Endothelial cell of umbilical vein (primary cell): Measurements from ENCODE around the gene KCTD2. TPM values are rescaled to one million over a fixed set of nuclear protein-coding genes. Genes with fewer than 3 reads are reported as not detected.

ENCODE experiments used
- BruUV-seq: library from RNA; stranded (reverse); fragments of 400-500 nt; replicated peaks from 2 replicates; lab custom pipeline; 2021; lab: Mats Ljungman, UMichigan
- CTCF ChIA-PET: fragments of 300-600, 350-600 bp; sonication (Branson Sonifier 250); formaldehyde crosslinking; loops from one replicate; lab custom pipeline; 2021; ENCODE audit warnings: antibody characterized with exemption, inconsistent platforms; lab: Charles Lee
- POLR2A ChIA-PET: fragments of 300-600, 350-600 bp; sonication (Branson Sonifier 250); formaldehyde crosslinking; loops from one replicate; lab custom pipeline; 2021; ENCODE audit warnings: antibody characterized with exemption, inconsistent platforms; lab: Charles Lee
- DNase-seq: peaks from one replicate; pipeline ENCODE4 v3.0.0-alpha.2; 2011; ENCODE audit warnings: low read depth, low spot score
- FAIRE-seq: peaks from 2 replicates; lab custom pipeline; 2011; peaks lifted over from hg19 to GRCh38; lab: Jason Lieb, UNC
- H2AFZ ChIP-seq: 2 replicates; pipeline ENCODE4 v1.6.0; 2012; ENCODE audit warnings: low read depth, low read length, control low read depth, inconsistent platforms
- H3K27ac ChIP-seq: 2 replicates; pipeline ENCODE4 v1.5.1; 2011; ENCODE audit warnings: low read depth, mild to moderate bottlenecking, control low read depth, low read length, moderate library complexity; ENCODE audit not compliant: insufficient read depth
- H3K27me3 ChIP-seq, 2 experiments: 2 replicates each; pipeline versions ENCODE4 v1.6.0 to v1.6.1; 2011; ENCODE audit warnings: low read length in 2 of 2, mixed read lengths in 1 of 2; ENCODE audit not compliant: control insufficient read depth in 2 of 2, insufficient read depth in 2 of 2
- H3K36me3 ChIP-seq, 2 experiments: 2 replicates in 1 of 2; 3 replicates in 1 of 2; pipeline ENCODE4 v1.5.1; 2011; ENCODE audit warnings: low read length in 2 of 2, mild to moderate bottlenecking in 1 of 2, moderate library complexity in 1 of 2; ENCODE audit not compliant: control insufficient read depth in 2 of 2, insufficient read depth in 2 of 2; ENCODE audit errors: extremely low read depth in 1 of 2
- H3K4me1 ChIP-seq: 3 replicates; pipeline ENCODE4 v1.5.1; 2011; ENCODE audit warnings: mild to moderate bottlenecking, low read length; ENCODE audit not compliant: control insufficient read depth, insufficient read depth; ENCODE audit errors: extremely low read depth
- H3K4me2 ChIP-seq: 2 replicates; pipeline ENCODE4 v1.6.1; 2011; ENCODE audit warnings: low read length, control low read depth, mixed read lengths; ENCODE audit not compliant: insufficient read depth
- H3K4me3 ChIP-seq, 3 experiments: fragments of 200-600 bp in 1 of 3; sonication (generic), shearing (Covaris generic) in 1 of 3; replicated peaks in 1 of 3; 2 replicates each; pipeline ENCODE4 v1.5.1; 2011 to 2016; ENCODE audit warnings: control low read depth in 3 of 3, low read length in 3 of 3, mild to moderate bottlenecking in 2 of 3, inconsistent platforms in 1 of 3, low read depth in 1 of 3, moderate library complexity in 1 of 3; ENCODE audit not compliant: insufficient read depth in 1 of 3
- H3K79me2 ChIP-seq: 2 replicates; pipeline ENCODE4 v1.6.0; 2012; ENCODE audit warnings: low read length, inconsistent platforms; ENCODE audit not compliant: control insufficient read depth, insufficient read depth
- H3K9ac ChIP-seq: replicated peaks from 2 replicates; pipeline ENCODE3; 2011; ENCODE audit warnings: low read length, control low read depth; ENCODE audit not compliant: insufficient read depth; ENCODE audit errors: extremely low read depth
- H3K9me1 ChIP-seq: replicated peaks from 3 replicates; pipeline ENCODE4 v1.6.0; 2011; ENCODE audit warnings: mild to moderate bottlenecking, low read length; ENCODE audit not compliant: control insufficient read depth, insufficient read depth; ENCODE audit errors: extremely low read depth
- H3K9me3 ChIP-seq: replicated peaks from 2 replicates; pipeline ENCODE4 v1.5.1; 2012; ENCODE audit warnings: low read length, inconsistent platforms; ENCODE audit not compliant: control insufficient read depth, insufficient read depth
- H4K20me1 ChIP-seq: replicated peaks from 2 replicates; pipeline ENCODE3; 2011; ENCODE audit warnings: mild to moderate bottlenecking, low read length; ENCODE audit not compliant: control insufficient read depth, insufficient read depth; ENCODE audit errors: extremely low read depth
- CTCF ChIP-seq, 2 donors: IDR thresholded peaks; 1 replicate in 1 of 2; 2 replicates in 1 of 2; pipeline ENCODE4 v1.5.1; 2011; ENCODE audit warnings: low read length in 2 of 2, mild to moderate bottlenecking in 2 of 2, moderate library complexity in 2 of 2, control low read depth in 1 of 2, inconsistent platforms in 1 of 2, low read depth in 1 of 2; ENCODE audit not compliant: insufficient read depth in 1 of 2; ENCODE audit errors: extremely low read depth in 1 of 2
- EZH2 ChIP-seq: IDR thresholded peaks from 2 replicates; pipeline ENCODE4 v1.6.1; 2012; ENCODE audit warnings: borderline replicate concordance, low read depth, mild to moderate bottlenecking, moderate library complexity, low read length, inconsistent platforms; ENCODE audit not compliant: severe bottlenecking
- FOS ChIP-seq: IDR thresholded peaks from 2 replicates; pipeline ENCODE4 v1.6.1; 2011; ENCODE audit warnings: mild to moderate bottlenecking, low read length, moderate library complexity, borderline replicate concordance; ENCODE audit not compliant: insufficient read depth
- GATA2 ChIP-seq: IDR thresholded peaks from 2 replicates; pipeline ENCODE4 v1.7.0; 2011; ENCODE audit warnings: low read depth, mild to moderate bottlenecking, moderate library complexity, mixed read lengths, low read length; ENCODE audit not compliant: insufficient read length, insufficient read depth
- JUN ChIP-seq: IDR thresholded peaks from 2 replicates; pipeline ENCODE4 v1.6.1; 2011; ENCODE audit warnings: borderline replicate concordance, low read depth; ENCODE audit not compliant: insufficient read length, insufficient read depth
- MAX ChIP-seq: IDR thresholded peaks from 2 replicates; pipeline ENCODE4 v1.6.1; 2011; ENCODE audit not compliant: insufficient read depth, insufficient read length
- MYC ChIP-seq: IDR thresholded peaks from one replicate; pipeline ENCODE4 v1.6.1; 2011; ENCODE audit warnings: mild to moderate bottlenecking, low read depth, low read length
- POLR2A ChIP-seq: IDR thresholded peaks from 2 replicates; pipeline ENCODE4 v1.6.1; 2012; ENCODE audit warnings: low read depth, mild to moderate bottlenecking, control low read depth, low read length
- POLR2AphosphoS5 ChIP-seq: IDR thresholded peaks from 2 replicates; pipeline ENCODE4 v1.6.1; 2012; ENCODE audit warnings: low read depth, mild to moderate bottlenecking, control low read depth, low read length, moderate library complexity; ENCODE audit not compliant: insufficient read depth
- dilution Hi-C: fragments of 300-500 bp; cut with MboI; formaldehyde crosslinking; loops from one replicate; pipeline ENCODE4 v1.15.0; 2019; ENCODE audit warnings: low sequenced_read_pairs; ENCODE audit not compliant: extremely low pct_ligation_motif_present
- intact Hi-C: fragments of 100-400 bp; cut with micrococcal nuclease; formaldehyde crosslinking; loops from one replicate; pipeline ENCODE4 v1.10.0; 2022
- polyA plus RNA-seq, 4 experiments: library from polyadenylated mRNA; depleted of rRNA in 3 of 4; stranded (reverse) in 3 of 4; unstranded in 1 of 4; fragments of >200 nt; gene quantifications; 2 replicates each; pipeline versions ENCODE4 v1.2.1 to v1.2.3, GENCODE V29; 2011 to 2012; ENCODE audit warnings: missing spikeins in 1 of 4
- total RNA-seq: library from RNA; stranded (reverse); gene quantifications from 2 replicates; pipeline ENCODE4 v1.2.3, GENCODE V29; 2021

KCTD2 gene
- total and polyA plus RNA-seq, 2 donors (not counting 3 experiments of a cell fraction or from before 2014, with no cell fraction given) = 23.2 to 24.8 TPM

DNA sequence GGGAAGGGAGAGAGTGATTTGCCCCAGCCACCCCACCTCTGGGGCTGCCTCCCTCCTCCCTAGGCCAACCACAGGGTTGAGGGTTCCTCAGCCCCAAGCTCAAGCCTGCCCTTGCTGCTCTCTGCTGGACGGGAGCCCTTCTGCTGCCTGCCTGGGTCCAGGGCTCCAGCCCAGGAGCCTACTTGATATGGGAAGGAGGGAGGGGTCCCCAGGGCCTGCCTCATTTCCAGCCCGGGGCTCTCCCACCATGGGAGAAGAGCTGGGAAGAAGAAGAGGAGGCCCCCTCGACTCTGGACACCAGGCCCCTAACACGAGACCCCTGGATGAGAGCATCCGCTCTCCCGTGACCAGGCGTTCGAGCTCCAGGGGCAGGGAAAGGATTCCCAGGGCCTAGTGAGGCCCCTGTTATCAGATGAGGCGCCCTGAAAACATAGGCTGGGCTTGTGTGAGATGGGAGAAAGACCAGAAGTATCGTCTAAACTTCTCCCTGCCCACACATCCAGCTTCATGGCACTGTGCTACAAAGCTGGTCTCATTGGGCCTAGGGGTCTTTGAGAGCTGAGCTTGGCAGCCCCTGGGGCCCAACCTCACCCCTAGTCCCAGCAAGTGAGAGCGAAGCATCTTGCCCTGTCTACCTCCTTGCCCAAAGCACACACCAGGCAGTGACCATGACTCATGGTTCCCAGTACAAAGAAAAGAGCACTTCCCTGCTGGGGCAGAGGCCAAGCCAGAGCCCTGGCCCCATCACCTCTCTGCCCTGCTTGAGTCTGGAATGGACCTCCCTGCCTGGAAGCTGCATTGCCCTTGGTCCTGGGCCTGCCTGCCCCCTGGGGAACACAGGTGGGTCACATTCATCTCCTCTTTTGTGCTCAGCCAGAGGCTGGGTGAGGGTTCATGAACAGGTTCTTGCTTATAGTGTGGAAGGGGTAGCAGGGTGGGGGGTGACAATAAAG lies 41.7 kb downstream of the KCTD2 start:
- dilution Hi-C loops = no loop called here
- CTCF ChIA-PET = interaction anchor here (1.1 to 4.1 kb wide), 10 partner anchors 10 to 127 kb away, joined by 3 to 35 read pairs (median 8); no protein-coding TSS in a partner anchor
- FAIRE-seq (peak; percentile 96), DNase-seq (peak; percentile 69)
- peak overlapping the region in 2 of 3 experiments; percentile 23 to 52 for H3K4me3 ChIP-seq
- no peaks in the 10 kb centered on the region for H3K9me1 ChIP-seq
- TF ChIP-seq JUN (peak; percentile 53), MAX (no peak), EZH2 (no peak), CTCF (IDR thresholded peaks at IDR 0.05; ENCODE audit: extremely low read depth in 1 of 2, insufficient read depth in 1 of 2, low read depth in 1 of 2, low read length in 2 of 2) (no peak), POLR2A (peak; percentile 56), GATA2 (no peak), FOS (peak; percentile 65), MYC (no peak), POLR2AphosphoS5 (peak; percentile 64)
- peak overlapping the region; percentile 2 for H2AFZ ChIP-seq
- peak overlapping the region; percentile 88 for H3K27ac ChIP-seq
- H4K20me1 ChIP-seq = no peaks in the 10 kb centered on the region
- intact Hi-C loops = no loop called here
- BruUV-seq = TSS peak; percentile 70
- H3K27me3 ChIP-seq = no peaks in the 10 kb centered on the region
- POLR2A ChIA-PET = interaction anchor here (0.6 to 1.1 kb wide), 4 partner anchors 8 to 1473 kb away, joined by 3 to 9 read pairs (median 5); no protein-coding TSS in a partner anchor
- H3K9me3 ChIP-seq = no peaks in the 10 kb centered on the region
- H3K9ac ChIP-seq = peak overlapping the region; percentile 86
- H3K79me2 ChIP-seq = no peaks in the 10 kb centered on the region
- H3K4me2 ChIP-seq = peak overlapping the region; percentile 32
- no peaks in the 10 kb centered on the region for H3K36me3 ChIP-seq
- peaks cover 42% of the 10 kb centered on the region for H3K4me1 ChIP-seq
